Neural progenitor cell (in vitro differentiated cells): ENCODE measurements around the gene PVR. TPM values are rescaled to one million over a fixed set of nuclear protein-coding genes. Genes with fewer than 3 reads are reported as not detected.
"Not testable (repeated sequence)": the region's sequence is repeated elsewhere in the genome, so short reads cannot be mapped to it uniquely, and the experiment has no call there.

Experiments
- DNase-seq: peaks from one replicate; pipeline ENCODE4 v3.0.0-alpha.2; 2016; ENCODE audit warnings: low spot score
- H2AFZ ChIP-seq: fragments of 200-600 bp; sonication (generic); replicated peaks from 2 replicates; pipeline ENCODE4 v1.6.1; 2016; ENCODE audit warnings: antibody characterized with exemption
- H3F3A ChIP-seq: fragments of 200-600 bp; sonication (generic); 2 replicates; pipeline ENCODE4 v1.6.1; 2016; ENCODE audit warnings: antibody characterized with exemption, low read depth
- H3K27ac ChIP-seq: fragments of 200-600 bp; sonication (generic); 2 replicates; pipeline ENCODE4 v1.5.1; 2016; ENCODE audit warnings: mild to moderate bottlenecking
- H3K27me3 ChIP-seq: fragments of 200-600 bp; sonication (generic); 2 replicates; pipeline ENCODE4 v1.6.1; 2016; ENCODE audit warnings: mild to moderate bottlenecking, moderate library complexity
- H3K36me3 ChIP-seq: fragments of 200-600 bp; sonication (generic); 2 replicates; pipeline ENCODE4 v1.5.1; 2016
- H3K4me1 ChIP-seq: fragments of 200-600 bp; sonication (generic); 2 replicates; pipeline ENCODE4 v1.6.1; 2016; ENCODE audit warnings: mixed run types
- H3K4me2 ChIP-seq: fragments of 200-600 bp; sonication (generic); 2 replicates; pipeline ENCODE4 v1.6.1; 2016
- H3K4me3 ChIP-seq: fragments of 200-600 bp; sonication (generic); 2 replicates; pipeline ENCODE4 v1.5.1; 2016
- H3K79me2 ChIP-seq: fragments of 200-600 bp; sonication (generic); 2 replicates; pipeline ENCODE4 v1.6.1; 2016; ENCODE audit warnings: low read depth
- H3K9ac ChIP-seq: fragments of 200-600 bp; sonication (generic); 2 replicates; pipeline ENCODE4 v1.6.1; 2016
- H3K9me3 ChIP-seq: fragments of 200-600 bp; sonication (generic); 2 replicates; pipeline ENCODE4 v1.5.1; 2016; ENCODE audit warnings: low read depth
- H4K20me1 ChIP-seq: fragments of 200-600 bp; sonication (generic); 2 replicates; pipeline ENCODE4 v1.6.1; 2016; ENCODE audit warnings: low read depth
- H3K27ac Mint-ChIP-seq: 3 replicates; pipeline ENCODE4 v1.8.0; 2021; ENCODE audit warnings: mixed read lengths
- H3K27me3 Mint-ChIP-seq: 2 replicates; pipeline ENCODE4 v1.8.0; 2022; ENCODE audit warnings: low read depth, mild to moderate bottlenecking, inconsistent platforms, moderate library complexity, mixed read lengths; ENCODE audit not compliant: insufficient read depth
- H3K36me3 Mint-ChIP-seq: 3 replicates; pipeline ENCODE4 v1.8.0; 2021; ENCODE audit warnings: mixed read lengths
- H3K4me1 Mint-ChIP-seq: 3 replicates; pipeline ENCODE4 v1.8.0; 2021; ENCODE audit warnings: mixed read lengths
- H3K4me3 Mint-ChIP-seq: 3 replicates; pipeline ENCODE4 v1.8.0; 2021; ENCODE audit warnings: mild to moderate bottlenecking, moderate library complexity, mixed read lengths
- H3K9me3 Mint-ChIP-seq: 3 replicates; pipeline ENCODE4 v1.8.0; 2020; ENCODE audit warnings: mixed read lengths
- CTCF ChIP-seq: fragments of 200-600 bp; sonication (generic); IDR thresholded peaks from 2 replicates; pipeline ENCODE4 v1.5.1; 2017; ENCODE audit warnings: antibody characterized with exemption, mild to moderate bottlenecking
- EZH2 ChIP-seq: fragments of 200-600 bp; sonication (generic); IDR thresholded peaks from 2 replicates; pipeline ENCODE4 v1.6.1; 2017; ENCODE audit warnings: antibody characterized with exemption, mild to moderate bottlenecking, moderate library complexity
- EZH2phosphoT487 ChIP-seq: fragments of 200-600 bp; sonication (generic); IDR thresholded peaks from 2 replicates; pipeline ENCODE4 v1.6.1; 2017; ENCODE audit warnings: antibody characterized with exemption
- total RNA-seq: library from RNA; depleted of rRNA; stranded (reverse); fragments of >200 nt; gene quantifications from 2 replicates; pipeline ENCODE4 v1.2.3, GENCODE V29; 2015; ENCODE audit warnings: low replicate concordance

The PVR gene
- total RNA-seq, 1 donor from 2014 or later = 4.4 TPM

DNA sequence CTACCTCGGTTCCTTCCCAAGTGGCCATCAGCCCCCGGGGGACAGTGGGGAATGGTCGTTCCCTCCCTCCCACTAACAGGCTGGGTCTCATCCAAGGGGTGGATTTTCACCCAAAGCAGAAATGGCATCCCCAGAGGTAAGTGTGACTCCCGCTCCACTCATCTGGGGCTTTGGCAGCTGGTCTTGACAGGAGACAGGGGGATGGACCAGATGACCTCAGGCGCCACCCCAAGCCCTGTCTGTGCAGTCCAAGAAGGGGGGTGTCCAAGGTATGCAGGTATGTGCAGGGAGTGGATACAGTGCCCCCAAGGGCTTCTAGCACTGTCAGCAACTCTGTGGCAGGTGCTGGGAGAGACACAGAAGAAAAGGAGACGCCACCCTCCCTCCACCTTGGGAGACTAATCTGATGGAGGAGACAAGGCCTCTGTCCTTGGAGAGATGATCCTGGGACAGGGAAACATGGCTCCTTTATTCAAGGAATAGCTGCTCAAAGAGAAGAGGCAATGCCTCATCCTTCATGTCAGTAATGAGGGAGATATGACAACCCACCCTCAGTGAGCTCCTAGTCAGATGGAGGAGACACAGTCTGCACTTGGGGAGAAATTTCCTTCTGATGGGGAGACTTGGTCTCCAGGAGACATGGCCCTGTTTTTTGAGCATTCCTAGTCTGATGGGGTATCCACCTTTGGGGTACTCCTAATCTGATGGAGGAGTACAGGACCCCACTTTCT is 63.0 kb downstream of the PVR start:
- Mint-ChIP-seq H3K9me3 (peaks cover 2% of the 10 kb centered on the region), H3K27me3 (peaks cover 6% of the 10 kb centered on the region), H3K4me3 (no peak overlapping the region), H3K4me1 (no peaks in the 10 kb centered on the region), H3K27ac (no peak overlapping the region), H3K36me3 (no peaks in the 10 kb centered on the region)
- TF ChIP-seq EZH2 (no peak), CTCF (no peak), EZH2phosphoT487 (no peak)
- Histone ChIP-seq H3K27ac (no peak overlapping the region), H3K79me2 (no peaks in the 10 kb centered on the region), H3K4me2 (no peak overlapping the region), H3K9ac (no peak overlapping the region), H3K27me3 (no peaks in the 10 kb centered on the region), H3F3A (no peaks in the 10 kb centered on the region), H3K9me3 (no peaks in the 10 kb centered on the region), H4K20me1 (no peaks in the 10 kb centered on the region), H3K4me3 (no peak overlapping the region), H3K36me3 (no peaks in the 10 kb centered on the region), H3K4me1 (no peaks in the 10 kb centered on the region), H2AFZ (no peak overlapping the region)
- no peak for DNase-seq

DNA sequence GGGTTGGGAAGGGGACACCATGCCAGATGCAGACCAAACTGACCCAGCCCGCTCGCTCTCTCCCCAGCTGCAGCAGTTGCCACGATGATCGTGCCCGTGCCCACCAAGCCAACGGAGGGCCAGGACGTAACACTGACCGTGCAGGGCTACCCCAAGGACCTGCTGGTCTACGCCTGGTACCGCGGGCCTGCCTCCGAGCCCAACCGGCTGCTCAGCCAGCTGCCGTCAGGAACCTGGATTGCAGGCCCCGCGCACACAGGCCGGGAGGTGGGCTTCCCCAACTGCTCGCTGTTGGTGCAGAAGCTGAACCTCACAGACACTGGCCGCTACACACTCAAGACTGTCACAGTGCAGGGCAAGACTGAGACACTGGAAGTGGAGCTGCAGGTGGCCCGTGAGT is 64.1 kb downstream of the PVR start:
- no peaks in the 10 kb centered on the region for H3K9me3 ChIP-seq
- H3K4me1 ChIP-seq = no peaks in the 10 kb centered on the region
- no peak overlapping the region for H3K4me3 ChIP-seq
- DNase-seq = no peak
- no peak for TF ChIP-seq CTCF
- no peak for TF ChIP-seq EZH2phosphoT487
- TF ChIP-seq EZH2 = no peak
- H2AFZ ChIP-seq = no peak overlapping the region
- peaks cover 2% of the 10 kb centered on the region for H3K9me3 Mint-ChIP-seq
- H3K4me3 Mint-ChIP-seq = no peak overlapping the region
- H3K27ac ChIP-seq = no peak overlapping the region
- no peak overlapping the region for H3K4me2 ChIP-seq
- no peaks in the 10 kb centered on the region for H3K4me1 Mint-ChIP-seq
- H4K20me1 ChIP-seq = no peaks in the 10 kb centered on the region
- H3K27me3 Mint-ChIP-seq = peaks cover 6% of the 10 kb centered on the region
- no peak overlapping the region for H3K27ac Mint-ChIP-seq
- no peaks in the 10 kb centered on the region for H3K27me3 ChIP-seq
- H3K36me3 Mint-ChIP-seq = no peaks in the 10 kb centered on the region
- no peaks in the 10 kb centered on the region for H3K36me3 ChIP-seq
- no peaks in the 10 kb centered on the region for H3F3A ChIP-seq
- no peak overlapping the region for H3K9ac ChIP-seq
- no peaks in the 10 kb centered on the region for H3K79me2 ChIP-seq

DNA sequence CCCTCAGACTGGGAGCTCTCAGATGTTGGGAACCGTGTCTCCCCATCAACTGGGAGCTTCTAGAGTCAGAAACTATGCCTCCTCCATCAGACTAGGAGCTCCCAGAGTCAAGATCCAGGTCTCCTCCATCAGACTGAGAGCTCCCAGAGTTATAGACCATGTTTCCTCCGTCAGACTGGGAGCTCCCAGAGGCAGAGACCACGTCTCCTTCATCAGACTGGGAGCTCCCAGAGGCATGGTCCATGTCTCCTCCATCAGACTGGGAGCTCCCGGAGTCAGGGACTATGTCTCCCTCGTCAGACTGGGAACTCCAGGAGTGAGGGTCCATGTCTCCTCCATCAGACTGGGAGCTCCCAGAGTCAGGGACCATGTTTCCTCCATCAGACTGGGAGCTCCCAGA is 65.2 kb downstream of the PVR start:
- Histone ChIP-seq H3K4me2 (no peak overlapping the region), H2AFZ (no peak overlapping the region), H3K9me3 (no peaks in the 10 kb centered on the region), H3K79me2 (no peaks in the 10 kb centered on the region), H3F3A (no peaks in the 10 kb centered on the region), H3K27me3 (no peaks in the 10 kb centered on the region), H3K36me3 (no peaks in the 10 kb centered on the region), H3K9ac (no peak overlapping the region), H3K27ac (no peak overlapping the region), H3K4me1 (no peaks in the 10 kb centered on the region), H3K4me3 (no peak overlapping the region), H4K20me1 (no peaks in the 10 kb centered on the region)
- no peak for TF ChIP-seq EZH2
- no peak for TF ChIP-seq EZH2phosphoT487
- no peak for TF ChIP-seq CTCF
- peaks cover 2% of the 10 kb centered on the region for H3K9me3 Mint-ChIP-seq
- H3K27ac Mint-ChIP-seq = no peak overlapping the region
- no peaks in the 10 kb centered on the region for H3K36me3 Mint-ChIP-seq
- H3K4me1 Mint-ChIP-seq = no peaks in the 10 kb centered on the region
- DNase-seq = no peak
- peaks cover 7% of the 10 kb centered on the region for H3K27me3 Mint-ChIP-seq
- H3K4me3 Mint-ChIP-seq = no peak overlapping the region

- H3K9me3 ChIP-seq, H3K4me1 ChIP-seq, H3K27ac ChIP-seq, H3K27ac Mint-ChIP-seq, DNase-seq, H3F3A ChIP-seq, H3K27me3 Mint-ChIP-seq, H3K4me1 Mint-ChIP-seq, H4K20me1 ChIP-seq, H3K36me3 ChIP-seq, H2AFZ ChIP-seq, H3K4me2 ChIP-seq, H3K79me2 ChIP-seq, H3K9ac ChIP-seq, H3K4me3 ChIP-seq, H3K27me3 ChIP-seq, H3K9me3 Mint-ChIP-seq, H3K4me3 Mint-ChIP-seq, H3K36me3 Mint-ChIP-seq: not testable (repeated sequence)
These were observed 65.9 kb downstream of the PVR start for GRCh38 chr19:44709434-44710266.
